HG02588 (cell line): ENCODE results near the gene ZNF184.
"Not testable (repeated sequence)": the region's sequence is repeated elsewhere in the genome, so short reads cannot be mapped to it uniquely, and the experiment has no call there.

Experiments
- ATAC-seq: cut with Tn5 transposase; IDR thresholded peaks from one replicate; pipeline ENCODE4 v1.9.1; 2021; ENCODE audit warnings: mild to moderate bottlenecking, moderate library complexity; ENCODE audit not compliant: unreplicated experiment

Gene ZNF184

DNA sequence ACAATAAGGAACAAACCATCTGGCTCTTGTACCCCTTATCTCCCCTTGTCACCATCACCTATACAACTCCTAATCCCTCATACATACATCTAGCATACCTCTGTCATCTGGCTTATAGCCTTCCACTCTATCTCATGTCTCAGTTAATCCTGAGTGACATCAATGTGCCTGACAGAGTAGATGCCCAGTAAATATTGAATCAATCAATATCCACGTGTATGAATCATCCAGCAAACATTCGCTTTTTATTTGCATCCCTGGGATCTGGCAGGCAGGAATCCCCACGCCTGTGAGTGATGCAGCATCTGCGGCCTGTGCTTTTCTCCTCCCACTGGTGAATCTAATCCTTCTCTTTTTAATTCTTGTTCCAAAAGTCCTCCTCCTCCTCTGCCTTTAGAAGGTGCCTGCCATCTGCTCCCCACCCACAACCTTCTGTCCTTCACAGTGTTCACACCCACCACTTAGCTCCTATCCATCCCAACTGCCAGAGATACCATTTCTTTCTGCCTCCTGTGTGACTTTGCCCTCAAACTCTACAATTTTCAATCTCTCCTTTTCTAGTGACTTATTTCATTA, 46.8 kb downstream of the ZNF184 start:
- no peak for ATAC-seq

DNA sequence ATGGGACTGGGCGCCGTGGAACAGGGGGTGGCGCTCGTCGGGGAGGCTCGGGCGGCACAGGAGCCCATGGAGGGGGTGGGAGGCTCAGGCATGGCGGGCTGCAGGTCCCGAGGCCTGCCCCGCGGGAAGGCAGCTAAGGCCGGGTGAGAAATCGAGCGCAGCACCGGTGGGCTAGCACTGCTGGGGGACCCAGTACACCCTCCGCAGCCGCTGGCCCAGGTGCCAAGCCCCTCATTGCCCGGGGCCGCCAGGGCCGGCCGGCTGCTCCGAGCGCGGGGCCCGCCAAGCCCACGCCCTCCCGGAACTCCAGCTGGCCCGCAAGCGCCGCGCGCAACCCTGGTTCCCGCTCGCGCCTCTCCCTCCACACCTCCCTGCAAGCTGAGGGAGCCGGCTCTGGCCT, 48.1 kb downstream of the ZNF184 start:
- not testable (repeated sequence) for ATAC-seq

DNA sequence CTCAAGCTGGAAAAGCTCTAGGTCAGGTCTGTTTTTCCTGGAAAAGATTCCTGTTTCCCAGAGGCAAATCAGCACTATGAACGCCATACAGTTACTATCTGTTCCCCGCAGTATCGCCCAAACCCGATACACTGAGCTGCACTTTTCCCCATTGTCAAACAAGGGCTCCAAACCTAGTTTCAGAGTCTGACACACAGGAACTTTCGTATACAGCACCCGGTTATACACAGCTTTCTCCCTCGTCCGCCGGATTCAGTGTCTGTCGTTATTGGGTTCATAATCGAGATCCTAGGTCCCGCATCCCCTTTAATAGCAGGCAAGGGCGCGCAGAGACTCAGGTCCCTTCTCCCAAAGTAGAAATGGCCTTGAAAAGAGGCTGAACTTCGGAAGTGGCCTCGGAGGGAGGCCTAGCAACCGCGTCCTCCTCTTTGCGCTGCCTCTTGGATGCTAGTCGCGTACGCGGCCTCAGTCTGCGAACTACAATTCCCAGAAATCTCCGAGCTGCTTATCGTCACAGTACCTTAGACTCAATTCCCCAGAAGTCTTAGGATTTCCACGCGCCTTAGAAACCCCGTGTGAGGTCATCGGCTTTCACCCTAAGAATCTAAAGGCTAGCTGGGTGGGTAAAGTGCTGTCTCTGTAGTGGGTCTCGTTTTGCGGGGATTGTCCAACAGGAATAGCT, 50.1 kb downstream of the ZNF184 start:
- no peak for ATAC-seq

- no peak for ATAC-seq
Measured at GRCh38 chr6:27419363-27419762, 53.5 kb downstream of the ZNF184 start.

GRCh38 chr6:27415898-27416297, 57.0 kb downstream of the ZNF184 start:
- no peak for ATAC-seq

DNA sequence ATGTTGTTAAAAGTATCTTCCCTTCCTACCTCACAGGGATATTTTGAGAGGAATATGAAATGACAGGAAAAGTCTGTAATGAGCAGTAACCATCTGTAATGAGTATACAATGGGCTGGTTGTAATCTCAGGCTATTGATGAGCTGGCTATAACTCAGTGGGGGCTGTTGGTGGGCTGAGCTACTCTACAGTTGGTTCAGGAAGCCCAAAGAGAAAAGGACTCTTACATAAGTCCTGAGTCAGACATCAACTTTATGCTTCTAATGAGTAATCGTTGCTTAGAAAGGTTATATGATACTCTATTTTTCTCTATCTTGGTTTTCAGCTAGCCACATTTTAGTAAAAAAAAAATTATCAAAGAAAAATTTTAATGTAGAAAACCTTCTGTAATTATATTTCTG, 57.9 kb downstream of the ZNF184 start:
- no peak for ATAC-seq

DNA sequence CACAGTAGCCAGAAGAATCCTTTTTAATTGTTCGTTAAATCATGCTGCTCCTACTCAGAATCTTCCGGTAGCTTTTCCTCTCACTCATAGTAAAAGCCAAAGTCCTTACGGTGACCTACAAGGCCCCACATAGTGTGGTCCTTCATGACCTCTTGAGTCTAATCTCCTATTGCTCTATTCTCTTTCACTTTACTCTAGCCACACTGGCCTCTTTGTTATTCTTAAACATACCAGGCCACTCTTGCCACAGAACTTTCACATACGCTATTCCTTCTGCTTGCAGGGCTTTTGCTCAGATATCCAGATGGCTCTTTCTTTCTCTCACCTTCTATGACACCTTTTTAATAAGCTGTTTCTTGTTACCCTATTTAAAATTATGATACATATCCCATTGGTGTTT, 58.6 kb downstream of the ZNF184 start:
- ATAC-seq, result no peak

GRCh38 chr6:27407153-27407814, 65.6 kb downstream of the ZNF184 start:
- no peak for ATAC-seq

- ATAC-seq, result no peak
Measured at GRCh38 chr6:27406085-27406484, 66.8 kb downstream of the ZNF184 start.

GRCh38 chr6:27400877-27401642, 71.8 kb downstream of the ZNF184 start:
- ATAC-seq, result no peak
